ENCODE data around the gene DEXI.
"Not testable (repeated sequence)": the region's sequence is repeated elsewhere in the genome, so short reads cannot be mapped to it uniquely, and the experiment has no call there.

Gene DEXI

DNA sequence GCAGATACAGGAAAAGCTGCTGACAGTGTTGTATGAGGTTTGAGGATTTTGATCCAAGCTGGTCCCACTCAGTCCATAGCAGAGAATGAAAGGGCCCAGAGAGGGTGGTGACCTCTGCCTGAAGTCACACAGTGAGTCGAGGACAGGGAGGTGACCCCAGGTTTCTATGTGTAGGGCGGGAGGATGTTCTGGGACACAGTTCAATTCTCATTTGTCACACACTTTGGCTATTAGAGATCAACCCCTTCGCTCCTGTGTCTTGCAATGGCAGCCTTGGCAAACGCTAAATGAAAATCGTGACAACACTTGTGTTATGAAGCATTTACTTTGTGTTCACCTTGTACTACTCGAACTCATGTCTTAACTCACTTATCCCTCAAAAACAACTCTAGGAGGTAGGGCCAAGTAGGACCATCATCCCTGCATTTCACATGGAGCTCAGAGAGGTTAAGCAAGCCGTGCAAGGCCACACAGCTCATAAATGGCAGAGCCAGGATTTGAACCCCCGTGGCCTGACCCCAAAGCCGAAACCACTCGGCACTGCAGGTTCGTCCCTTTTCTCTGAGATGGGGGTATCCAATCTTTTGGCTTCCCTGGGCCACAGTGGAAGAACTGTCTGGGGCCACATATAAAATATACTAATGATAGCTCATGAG is 10.2 kb downstream of the DEXI start:
- POLR2A ChIA-PET = interaction anchor here (0.7 to 1.0 kb wide), 2 partner anchors 10 kb away, joined by 3 to 8 read pairs; partner anchors contain the start of gene DEXI
- TF ChIP-seq, protein P1, sequence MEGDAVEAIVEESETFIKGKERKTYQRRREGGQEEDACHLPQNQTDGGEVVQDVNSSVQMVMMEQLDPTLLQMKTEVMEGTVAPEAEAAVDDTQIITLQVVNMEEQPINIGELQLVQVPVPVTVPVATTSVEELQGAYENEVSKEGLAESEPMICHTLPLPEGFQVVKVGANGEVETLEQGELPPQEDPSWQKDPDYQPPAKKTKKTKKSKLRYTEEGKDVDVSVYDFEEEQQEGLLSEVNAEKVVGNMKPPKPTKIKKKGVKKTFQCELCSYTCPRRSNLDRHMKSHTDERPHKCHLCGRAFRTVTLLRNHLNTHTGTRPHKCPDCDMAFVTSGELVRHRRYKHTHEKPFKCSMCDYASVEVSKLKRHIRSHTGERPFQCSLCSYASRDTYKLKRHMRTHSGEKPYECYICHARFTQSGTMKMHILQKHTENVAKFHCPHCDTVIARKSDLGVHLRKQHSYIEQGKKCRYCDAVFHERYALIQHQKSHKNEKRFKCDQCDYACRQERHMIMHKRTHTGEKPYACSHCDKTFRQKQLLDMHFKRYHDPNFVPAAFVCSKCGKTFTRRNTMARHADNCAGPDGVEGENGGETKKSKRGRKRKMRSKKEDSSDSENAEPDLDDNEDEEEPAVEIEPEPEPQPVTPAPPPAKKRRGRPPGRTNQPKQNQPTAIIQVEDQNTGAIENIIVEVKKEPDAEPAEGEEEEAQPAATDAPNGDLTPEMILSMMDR (IDR thresholded peaks at IDR 0.05; ENCODE audit: control extremely low read depth, extremely low read depth, low read depth, missing control alignments) = no peak
- CTCF ChIA-PET = interaction anchor here (1.1 to 2.2 kb wide), 4 partner anchors 7 to 17 kb away, joined by 3 to 14 read pairs (median 4); no protein-coding TSS in a partner anchor
- DNase-seq (ENCODE audit: extremely low spot score) = no peak

DNA sequence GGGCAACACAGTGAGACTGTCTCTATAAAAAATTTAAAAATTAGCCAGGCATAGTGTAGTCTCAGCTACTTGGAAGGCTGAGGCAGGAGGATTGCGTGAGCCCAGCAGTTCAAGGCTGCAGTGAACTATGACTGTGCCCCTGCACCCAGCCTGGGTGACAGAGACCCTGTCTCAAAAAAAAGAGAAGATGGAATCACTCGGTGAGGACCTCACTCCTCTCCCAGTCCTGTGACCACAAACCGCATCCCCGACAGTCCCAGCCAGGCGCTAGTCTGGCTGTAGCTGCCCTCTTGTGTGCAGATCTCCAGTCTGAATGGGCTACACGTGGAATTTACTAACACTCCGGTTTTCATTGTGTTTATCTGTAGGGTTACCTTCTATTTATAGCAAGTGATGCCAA is 11.1 kb downstream of the DEXI start:
- ChIA-PET POLR2A (interaction anchor here (0.6 kb wide), 1 partner anchor 230 kb away, joined by 3 read pairs; no protein-coding TSS in a partner anchor), CTCF (interaction anchor here (1.0 to 2.2 kb wide), 4 partner anchors 8 to 410 kb away, joined by 3 to 14 read pairs (median 4); no protein-coding TSS in a partner anchor)

DNA sequence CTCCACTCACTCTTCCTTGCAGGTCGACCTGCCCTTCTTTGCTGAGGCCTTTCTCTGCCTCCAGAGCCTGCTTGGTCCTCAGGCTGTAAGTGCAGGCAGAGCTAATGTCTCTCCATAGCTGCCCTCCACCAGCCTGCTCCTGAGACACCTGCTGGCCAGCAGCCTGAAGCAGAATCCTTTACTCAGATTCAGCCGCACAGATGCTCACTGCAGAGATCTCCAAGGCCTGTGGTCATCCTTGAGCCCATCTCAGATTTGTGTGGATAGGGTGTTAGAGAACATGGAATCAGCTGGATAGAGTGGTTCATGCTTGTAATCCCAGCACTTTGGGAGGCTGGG is 11.5 kb downstream of the DEXI start:
- DNase-seq (ENCODE audit: extremely low spot score) = no peak
- TF ChIP-seq, protein P1 (IDR thresholded peaks at IDR 0.05; ENCODE audit: control extremely low read depth, extremely low read depth, low read depth, missing control alignments) = no peak
- ChIA-PET CTCF (interaction anchor here (1.0 to 1.4 kb wide), 5 partner anchors 9 to 410 kb away, joined by 3 to 5 read pairs (median 3); no protein-coding TSS in a partner anchor), POLR2A (interaction anchor here (0.6 to 1.2 kb wide), 2 partner anchors 10 to 230 kb away, joined by 3 read pairs; no protein-coding TSS in a partner anchor)

More for the DNA sequence above, 11.1 kb downstream of the DEXI start:
- no peak for DNase-seq (ENCODE audit: extremely low spot score)
- TF ChIP-seq, protein P1 (IDR thresholded peaks at IDR 0.05; ENCODE audit: control extremely low read depth, extremely low read depth, low read depth, missing control alignments) = no peak

DNA sequence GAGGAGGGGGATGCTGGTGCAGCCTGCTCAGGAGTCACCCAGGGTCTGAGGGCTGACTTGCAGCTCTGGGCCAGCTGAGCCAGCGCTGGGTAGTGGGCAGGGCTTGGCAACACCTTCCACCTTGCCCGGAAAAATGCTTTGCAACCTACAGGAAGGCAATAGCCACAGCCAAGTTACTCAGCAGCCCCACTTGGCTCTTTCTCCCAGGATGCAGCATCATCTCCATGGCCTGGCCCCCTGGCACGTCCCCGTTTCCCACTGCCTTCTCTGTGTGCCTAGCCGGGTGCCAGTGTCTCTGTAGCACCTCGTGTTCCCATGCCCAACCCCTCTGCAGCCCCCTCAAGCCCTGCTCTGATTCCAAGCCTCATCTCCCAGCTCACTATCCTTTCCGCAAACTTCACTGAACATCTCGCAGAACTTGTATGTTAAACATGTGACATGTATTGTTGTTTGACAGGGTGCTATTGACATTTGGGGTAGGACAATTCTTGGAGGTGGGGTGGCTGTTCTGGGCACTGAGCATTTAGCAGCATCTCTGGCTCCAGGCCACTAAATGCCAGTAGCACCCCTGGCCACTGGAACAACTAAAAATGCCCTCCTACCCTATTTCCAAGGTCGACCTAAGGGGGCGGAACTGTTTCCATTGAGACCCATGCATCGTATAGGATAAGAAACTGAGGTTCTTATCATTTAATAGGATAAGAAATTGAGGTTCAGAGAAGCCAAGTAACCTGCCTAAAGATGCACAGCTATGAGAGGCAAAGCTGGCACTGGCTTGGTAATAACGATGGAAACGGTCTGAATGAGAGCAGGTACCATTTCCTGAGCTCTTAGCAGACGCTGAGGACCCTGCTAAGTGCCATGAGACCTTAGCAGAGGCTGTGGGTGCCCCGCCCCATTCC is 12.2 kb downstream of the DEXI start:
- ChIA-PET CTCF (interaction anchor here (1.0 to 3.5 kb wide), 6 partner anchors 8 to 409 kb away, joined by 3 to 25 read pairs (median 3); no protein-coding TSS in a partner anchor), POLR2A (interaction anchor here (0.6 to 1.2 kb wide), 3 partner anchors 11 to 231 kb away, joined by 3 to 4 read pairs (median 3); no protein-coding TSS in a partner anchor)
- DNase-seq (ENCODE audit: extremely low spot score) = no peak
- TF ChIP-seq, protein P1 (IDR thresholded peaks at IDR 0.05; ENCODE audit: control extremely low read depth, extremely low read depth, low read depth, missing control alignments) = no peak

DNA sequence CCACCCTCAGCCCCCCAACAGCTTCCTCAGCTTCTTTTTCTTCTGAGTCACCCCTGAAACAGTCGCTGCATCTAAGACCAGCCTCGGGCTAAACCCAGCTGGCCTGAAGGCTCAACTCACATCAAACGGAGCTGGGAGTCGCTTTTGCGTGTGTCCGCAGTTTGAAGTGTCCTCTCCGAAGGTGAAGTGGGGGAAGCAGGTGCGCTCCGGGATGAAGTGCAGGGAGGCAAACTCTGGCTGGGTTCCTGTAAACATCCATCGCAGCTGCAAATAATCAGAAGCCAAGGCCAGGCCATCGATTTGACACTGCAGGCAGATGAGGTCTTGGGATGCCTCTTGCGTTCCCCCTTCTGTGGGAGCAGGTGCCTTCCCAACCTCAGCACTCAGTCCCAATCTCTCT is 13.2 kb downstream of the DEXI start:
- DNase-seq (ENCODE audit: extremely low spot score); POLR2A ChIA-PET: not testable (repeated sequence)
- CTCF ChIA-PET = interaction anchor here (3.5 kb wide), 1 partner anchor 11 kb away, joined by 25 read pairs; no protein-coding TSS in a partner anchor

DNA sequence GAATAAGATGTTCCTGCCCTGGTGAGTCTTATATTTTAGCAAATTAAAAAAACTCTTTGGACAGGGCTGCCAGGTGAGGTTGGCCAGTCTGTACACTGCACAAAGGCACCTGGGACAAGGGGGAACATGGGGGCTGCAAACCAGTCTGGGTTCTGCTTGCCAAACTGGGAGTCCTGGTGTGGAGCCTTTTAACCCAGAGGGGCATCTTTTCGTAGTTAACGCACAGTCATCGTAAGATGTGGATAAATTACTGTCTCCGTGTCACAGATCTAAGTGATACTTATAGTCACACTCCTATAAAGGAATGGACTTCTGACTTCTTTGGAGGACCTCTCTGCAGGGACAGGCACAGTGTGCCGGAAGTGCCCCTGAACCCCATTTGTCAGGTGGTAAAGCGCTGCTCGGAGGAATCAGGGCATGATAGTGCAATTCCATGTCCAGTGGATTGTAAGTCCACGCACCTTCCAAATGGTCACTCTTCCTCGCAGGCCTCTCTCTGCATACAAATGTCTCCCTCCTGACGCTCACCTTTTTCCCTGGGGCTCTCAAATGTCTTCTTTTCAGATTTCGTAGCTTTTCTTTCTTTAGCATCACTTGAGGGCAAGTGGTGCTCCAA is 14.7 kb downstream of the DEXI start:
- TF ChIP-seq, protein P1 (IDR thresholded peaks at IDR 0.05; ENCODE audit: control extremely low read depth, extremely low read depth, low read depth, missing control alignments) = no peak
- ChIA-PET POLR2A (no interaction called here), CTCF (interaction anchor here (3.5 to 3.6 kb wide), 2 partner anchors 9 kb away, joined by 16 to 25 read pairs; no protein-coding TSS in a partner anchor)
- DNase-seq (ENCODE audit: extremely low spot score) = no peak

Data from GM10248 (cell line).